Measurements from ENCODE around the gene EHD4.

EHD4 gene

GRCh38 chr15:42018306-42019224 lies 46.2 kb upstream of the EHD4 start:
- Histone ChIP-seq H2AFZ (ENCODE audit: low read depth, low read length) (no peak overlapping the region), H4K20me1 (ENCODE audit: insufficient read depth, low read length) (no peaks in the 10 kb centered on the region), H3K79me2 (ENCODE audit: low read length) (no peaks in the 10 kb centered on the region), H3K4me1 (ENCODE audit: low read length) (no peaks in the 10 kb centered on the region), H3K9me3 (ENCODE audit: insufficient read depth, low read length) (no peaks in the 10 kb centered on the region), H3K27me3 (ENCODE audit: low read depth, low read length) (no peaks in the 10 kb centered on the region), H3K27ac (ENCODE audit: low read length) (no peak overlapping the region), H3K9ac (ENCODE audit: low read length) (no peak overlapping the region), H3K4me2 (ENCODE audit: low read length) (no peak overlapping the region), H3K4me3 (ENCODE audit: low read length) (no peak overlapping the region), H3K36me3 (replicated peaks; ENCODE audit: low read depth, low read length) (no peaks in the 10 kb centered on the region)
- TF ChIP-seq, protein P1, sequence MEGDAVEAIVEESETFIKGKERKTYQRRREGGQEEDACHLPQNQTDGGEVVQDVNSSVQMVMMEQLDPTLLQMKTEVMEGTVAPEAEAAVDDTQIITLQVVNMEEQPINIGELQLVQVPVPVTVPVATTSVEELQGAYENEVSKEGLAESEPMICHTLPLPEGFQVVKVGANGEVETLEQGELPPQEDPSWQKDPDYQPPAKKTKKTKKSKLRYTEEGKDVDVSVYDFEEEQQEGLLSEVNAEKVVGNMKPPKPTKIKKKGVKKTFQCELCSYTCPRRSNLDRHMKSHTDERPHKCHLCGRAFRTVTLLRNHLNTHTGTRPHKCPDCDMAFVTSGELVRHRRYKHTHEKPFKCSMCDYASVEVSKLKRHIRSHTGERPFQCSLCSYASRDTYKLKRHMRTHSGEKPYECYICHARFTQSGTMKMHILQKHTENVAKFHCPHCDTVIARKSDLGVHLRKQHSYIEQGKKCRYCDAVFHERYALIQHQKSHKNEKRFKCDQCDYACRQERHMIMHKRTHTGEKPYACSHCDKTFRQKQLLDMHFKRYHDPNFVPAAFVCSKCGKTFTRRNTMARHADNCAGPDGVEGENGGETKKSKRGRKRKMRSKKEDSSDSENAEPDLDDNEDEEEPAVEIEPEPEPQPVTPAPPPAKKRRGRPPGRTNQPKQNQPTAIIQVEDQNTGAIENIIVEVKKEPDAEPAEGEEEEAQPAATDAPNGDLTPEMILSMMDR (IDR thresholded peaks at IDR 0.05; ENCODE audit: low read depth, low read length) = no peak
- TF ChIP-seq EZH2phosphoT487 (IDR thresholded peaks at IDR 0.05; ENCODE audit: low read depth) = no peak

- Histone ChIP-seq H3K36me3 (replicated peaks; ENCODE audit: low read depth, low read length) (no peaks in the 10 kb centered on the region), H3K9ac (ENCODE audit: low read length) (no peak overlapping the region), H3K9me3 (ENCODE audit: insufficient read depth, low read length) (no peaks in the 10 kb centered on the region), H3K27ac (ENCODE audit: low read length) (no peak overlapping the region), H3K4me2 (ENCODE audit: low read length) (no peak overlapping the region), H3K4me3 (ENCODE audit: low read length) (no peak overlapping the region), H3K4me1 (ENCODE audit: low read length) (peaks cover 10% of the 10 kb centered on the region), H2AFZ (ENCODE audit: low read depth, low read length) (no peak overlapping the region), H3K27me3 (ENCODE audit: low read depth, low read length) (no peaks in the 10 kb centered on the region), H4K20me1 (ENCODE audit: insufficient read depth, low read length) (no peaks in the 10 kb centered on the region), H3K79me2 (ENCODE audit: low read length) (no peaks in the 10 kb centered on the region)
- TF ChIP-seq, protein P1 (IDR thresholded peaks at IDR 0.05; ENCODE audit: low read depth, low read length) = no peak
- no peak for TF ChIP-seq EZH2phosphoT487 (IDR thresholded peaks at IDR 0.05; ENCODE audit: low read depth)
These were observed 44.6 kb upstream of the EHD4 start for GRCh38 chr15:42016971-42017370.

GRCh38 chr15:42014406-42014805 lies 42.0 kb upstream of the EHD4 start:
- H3K4me3 ChIP-seq (ENCODE audit: low read length) = no peak overlapping the region
- no peak overlapping the region for H3K4me2 ChIP-seq (ENCODE audit: low read length)

DNA sequence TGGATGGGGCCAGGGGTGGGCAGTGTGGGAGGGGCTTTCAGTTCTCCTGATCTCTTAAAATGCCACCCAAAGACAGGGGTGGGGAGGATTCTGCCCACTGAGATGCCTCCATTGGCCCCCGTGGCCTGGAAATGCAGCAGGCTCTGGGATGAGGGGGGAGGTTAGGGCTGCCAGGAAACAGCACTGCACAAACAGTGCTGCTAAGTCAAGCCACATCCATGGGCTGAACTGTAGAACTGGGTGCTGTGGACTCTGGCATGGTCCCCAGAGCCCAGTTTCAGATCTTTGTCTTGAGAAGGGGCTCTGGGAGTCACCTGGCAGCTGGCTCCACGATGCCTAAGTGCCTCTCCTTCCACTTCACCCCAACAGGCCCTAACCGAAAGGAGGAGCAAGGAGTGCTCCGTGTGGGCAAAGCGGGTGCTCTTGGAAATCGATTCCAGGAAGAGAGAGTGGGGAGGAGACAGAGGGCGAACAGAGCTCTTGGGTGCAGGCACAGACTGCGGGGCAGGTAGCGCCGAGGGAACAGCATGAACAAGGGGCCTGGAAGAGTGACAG lies 40.6 kb upstream of the EHD4 start:
- Histone ChIP-seq H3K27me3 (ENCODE audit: low read depth, low read length) (no peaks in the 10 kb centered on the region), H3K4me1 (ENCODE audit: low read length) (peaks cover 27% of the 10 kb centered on the region), H3K79me2 (ENCODE audit: low read length) (no peaks in the 10 kb centered on the region), H4K20me1 (ENCODE audit: insufficient read depth, low read length) (no peaks in the 10 kb centered on the region), H3K9me3 (ENCODE audit: insufficient read depth, low read length) (no peaks in the 10 kb centered on the region), H3K4me3 (ENCODE audit: low read length) (no peak overlapping the region), H3K4me2 (ENCODE audit: low read length) (no peak overlapping the region), H3K27ac (ENCODE audit: low read length) (no peak overlapping the region), H3K9ac (ENCODE audit: low read length) (no peak overlapping the region), H3K36me3 (replicated peaks; ENCODE audit: low read depth, low read length) (no peaks in the 10 kb centered on the region), H2AFZ (ENCODE audit: low read depth, low read length) (no peak overlapping the region)
- TF ChIP-seq, protein P1 (IDR thresholded peaks at IDR 0.05; ENCODE audit: low read depth, low read length) = no peak
- TF ChIP-seq EZH2phosphoT487 (IDR thresholded peaks at IDR 0.05; ENCODE audit: low read depth) = no peak

More at GRCh38 chr15:42014406-42014805, 42.0 kb upstream of the EHD4 start:
- TF ChIP-seq EZH2phosphoT487 (IDR thresholded peaks at IDR 0.05; ENCODE audit: low read depth) = no peak
- TF ChIP-seq, protein P1 (IDR thresholded peaks at IDR 0.05; ENCODE audit: low read depth, low read length) = no peak
- no peaks in the 10 kb centered on the region for H3K9me3 ChIP-seq (ENCODE audit: insufficient read depth, low read length)
- H2AFZ ChIP-seq (ENCODE audit: low read depth, low read length) = no peak overlapping the region
- H3K27me3 ChIP-seq (ENCODE audit: low read depth, low read length) = no peaks in the 10 kb centered on the region
- no peaks in the 10 kb centered on the region for H3K79me2 ChIP-seq (ENCODE audit: low read length)
- peaks cover 27% of the 10 kb centered on the region for H3K4me1 ChIP-seq (ENCODE audit: low read length)
- no peaks in the 10 kb centered on the region for H3K36me3 ChIP-seq (replicated peaks; ENCODE audit: low read depth, low read length)
- H3K9ac ChIP-seq (ENCODE audit: low read length) = no peak overlapping the region
- H4K20me1 ChIP-seq (ENCODE audit: insufficient read depth, low read length) = no peaks in the 10 kb centered on the region
- H3K27ac ChIP-seq (ENCODE audit: low read length) = no peak overlapping the region
